Keratinocyte (primary cell): ENCODE results near the gene GNA14. TPM values are rescaled to one million over a fixed set of nuclear protein-coding genes. Genes with fewer than 3 reads are reported as not detected.
"Not testable (repeated sequence)": the region's sequence is repeated elsewhere in the genome, so short reads cannot be mapped to it uniquely, and the experiment has no call there.

ENCODE experiments used
- DNase-seq: peaks from one replicate; pipeline ENCODE4 v3.0.0-alpha.2; 2011; ENCODE audit warnings: low read depth, missing footprints, low spot score
- FAIRE-seq: peaks from 2 replicates; lab custom pipeline; 2011; peaks lifted over from hg19 to GRCh38; lab: Jason Lieb, UNC
- H2AFZ ChIP-seq: 2 replicates; pipeline ENCODE4 v1.6.0; 2012; ENCODE audit warnings: low read length, control low read depth, inconsistent platforms; ENCODE audit not compliant: control insufficient read depth
- H3K27ac ChIP-seq: 2 replicates; pipeline ENCODE4 v1.5.1; 2011; ENCODE audit warnings: low read length; ENCODE audit not compliant: control insufficient read depth, insufficient read depth
- H3K27me3 ChIP-seq: 3 replicates; pipeline ENCODE4 v1.6.0; 2011; ENCODE audit warnings: low read length; ENCODE audit not compliant: control insufficient read depth, insufficient read depth; ENCODE audit errors: extremely low read depth
- H3K36me3 ChIP-seq, 2 experiments: 2 replicates in 1 of 2; 3 replicates in 1 of 2; pipeline ENCODE4 v1.5.1; 2011; ENCODE audit warnings: low read length in 2 of 2, mild to moderate bottlenecking in 1 of 2; ENCODE audit not compliant: control insufficient read depth in 2 of 2, insufficient read depth in 2 of 2; ENCODE audit errors: extremely low read depth in 1 of 2
- H3K4me1 ChIP-seq: 3 replicates; pipeline ENCODE4 v1.5.1; 2011; ENCODE audit warnings: low read length; ENCODE audit not compliant: control insufficient read depth, insufficient read depth; ENCODE audit errors: extremely low read depth
- H3K4me2 ChIP-seq: 3 replicates; pipeline ENCODE4 v1.6.0; 2011; ENCODE audit warnings: low read depth, low read length; ENCODE audit not compliant: control insufficient read depth, insufficient read depth; ENCODE audit errors: extremely low read depth
- H3K4me3 ChIP-seq, 3 experiments: fragments of 200-600 bp in 1 of 3; sonication (generic) in 1 of 3; 2 replicates in 2 of 3; 3 replicates in 1 of 3; pipeline ENCODE4 v1.5.1; 2011 to 2016; ENCODE audit warnings: low read length in 3 of 3, mild to moderate bottlenecking in 3 of 3, control low read depth in 2 of 3, inconsistent platforms in 1 of 3, low read depth in 1 of 3, mixed read lengths in 1 of 3, mixed run types in 1 of 3, moderate library complexity in 1 of 3; ENCODE audit not compliant: control insufficient read depth in 2 of 3, insufficient read depth in 2 of 3; ENCODE audit errors: extremely low read depth in 1 of 3
- H3K79me2 ChIP-seq: 2 replicates; pipeline ENCODE4 v1.6.0; 2012; ENCODE audit warnings: low read length; ENCODE audit not compliant: control insufficient read depth, insufficient read depth
- H3K9ac ChIP-seq: 3 replicates; pipeline ENCODE4 v1.6.0; 2011; ENCODE audit warnings: low read length; ENCODE audit not compliant: control insufficient read depth, insufficient read depth; ENCODE audit errors: extremely low read depth
- H3K9me1 ChIP-seq: 3 replicates; pipeline ENCODE4 v1.6.0; 2011; ENCODE audit warnings: low read length; ENCODE audit not compliant: control insufficient read depth, insufficient read depth; ENCODE audit errors: extremely low read depth
- H3K9me3 ChIP-seq: 2 replicates; pipeline ENCODE4 v1.5.1; 2012; ENCODE audit warnings: low read depth, low read length; ENCODE audit not compliant: control insufficient read depth
- H4K20me1 ChIP-seq: 3 replicates; pipeline ENCODE4 v1.6.0; 2011; ENCODE audit warnings: low read length; ENCODE audit not compliant: control insufficient read depth, insufficient read depth; ENCODE audit errors: extremely low read depth
- CTCF ChIP-seq, 3 experiments: IDR thresholded peaks in 1 of 3; conservative IDR thresholded peaks in 1 of 3; optimal IDR thresholded peaks in 1 of 3; 2 replicates in 2 of 3; 3 replicates in 1 of 3; pipeline versions ENCODE3 to v1.5.1; 2011; ENCODE audit warnings: low read length in 3 of 3, mild to moderate bottlenecking in 3 of 3, moderate library complexity in 2 of 3, control low read depth in 1 of 3, inconsistent platforms in 1 of 3; ENCODE audit not compliant: insufficient read depth in 2 of 3; ENCODE audit errors: extremely low read depth in 1 of 3
- EZH2 ChIP-seq: IDR thresholded peaks from one replicate; pipeline ENCODE4 v1.6.1; 2012; ENCODE audit warnings: inconsistent platforms, mild to moderate bottlenecking, low read length, moderate library complexity
- dilution Hi-C: fragments of 300-500 bp; cut with MboI; formaldehyde crosslinking; loops from one replicate; pipeline ENCODE4 v1.7.0; 2020; ENCODE audit warnings: low sequenced_read_pairs; ENCODE audit not compliant: extremely low pct_ligation_motif_present
- polyA plus RNA-seq, 5 experiments: library from polyadenylated mRNA; depleted of rRNA in 3 of 5; stranded (reverse) in 3 of 5; stranded (forward) in 1 of 5; unstranded in 1 of 5; fragments of >200 nt; gene quantifications; 1 replicate in 1 of 5; 2 replicates in 3 of 5; 3 replicates in 1 of 5; pipeline versions ENCODE4 v1.2.1 to v1.2.3, GENCODE V29; 2011 to 2012; ENCODE audit warnings: missing spikeins in 2 of 5, low read depth in 1 of 5, low replicate concordance in 1 of 5

The GNA14 gene
- polyA plus RNA-seq, 1 donor (not counting 4 experiments of a cell fraction or from before 2014, with no cell fraction given) = not detected

GRCh38 chr9:77640741-77641580 lies 7.2 kb downstream of the GNA14 start:
- DNase-seq (no peak), FAIRE-seq (no peak)
- TF ChIP-seq EZH2 = no peak
- TF ChIP-seq CTCF (optimal IDR thresholded peaks at IDR 0.05 in 1 of 3, IDR thresholded peaks at IDR 0.05 in 1 of 3, conservative IDR thresholded peaks at IDR 0.05 in 1 of 3; ENCODE audit: extremely low read depth in 1 of 3, insufficient read depth in 2 of 3, low read length in 3 of 3) = no peak
- H3K9ac ChIP-seq = no peak overlapping the region
- H3K4me1 ChIP-seq = no peaks in the 10 kb centered on the region
- no peak overlapping the region for H3K4me3 ChIP-seq
- H3K36me3 ChIP-seq = no peaks in the 10 kb centered on the region
- no peaks in the 10 kb centered on the region for H3K79me2 ChIP-seq
- H3K4me2 ChIP-seq = no peak overlapping the region
- H4K20me1 ChIP-seq = no peaks in the 10 kb centered on the region
- no peaks in the 10 kb centered on the region for H3K9me1 ChIP-seq
- dilution Hi-C loops = no loop called here
- no peak overlapping the region for H2AFZ ChIP-seq
- H3K9me3 ChIP-seq = no peaks in the 10 kb centered on the region
- H3K27ac ChIP-seq = no peak overlapping the region
- H3K27me3 ChIP-seq = peaks cover 7% of the 10 kb centered on the region

GRCh38 chr9:77632652-77633051 lies 15.5 kb downstream of the GNA14 start:
- H3K27me3 ChIP-seq = peaks cover 3% of the 10 kb centered on the region
- H3K36me3 ChIP-seq = no peaks in the 10 kb centered on the region
- H4K20me1 ChIP-seq = no peaks in the 10 kb centered on the region
- TF ChIP-seq EZH2 (no peak), CTCF (optimal IDR thresholded peaks at IDR 0.05 in 1 of 3, IDR thresholded peaks at IDR 0.05 in 1 of 3, conservative IDR thresholded peaks at IDR 0.05 in 1 of 3; ENCODE audit: extremely low read depth in 1 of 3, insufficient read depth in 2 of 3, low read length in 3 of 3) (no peak)
- FAIRE-seq (no peak), DNase-seq (no peak)
- no peak overlapping the region for H3K4me3 ChIP-seq
- no peaks in the 10 kb centered on the region for H3K79me2 ChIP-seq
- H3K9me3 ChIP-seq = no peaks in the 10 kb centered on the region
- H3K27ac ChIP-seq = no peak overlapping the region
- no peak overlapping the region for H2AFZ ChIP-seq
- no peak overlapping the region for H3K9ac ChIP-seq
- no peaks in the 10 kb centered on the region for H3K9me1 ChIP-seq
- dilution Hi-C loops = no loop called here
- no peak overlapping the region for H3K4me2 ChIP-seq
- H3K4me1 ChIP-seq = no peaks in the 10 kb centered on the region

GRCh38 chr9:77628864-77629263 lies 19.3 kb downstream of the GNA14 start:
- H3K9ac ChIP-seq, dilution Hi-C loops, H3K79me2 ChIP-seq, DNase-seq, H3K4me3 ChIP-seq, H3K4me1 ChIP-seq, H4K20me1 ChIP-seq, H3K27ac ChIP-seq, H2AFZ ChIP-seq, H3K36me3 ChIP-seq, H3K4me2 ChIP-seq, H3K9me1 ChIP-seq, H3K27me3 ChIP-seq, FAIRE-seq, H3K9me3 ChIP-seq: not testable (repeated sequence)
